Measurements from ENCODE around the gene PCNT.

The PCNT gene

GRCh38 chr21:46334351-46335140 lies 10.6 kb downstream of the PCNT start:
- no peak for DNase-seq (ENCODE audit: low read depth)

- no peak for DNase-seq (ENCODE audit: low read depth)
These were observed 12.6 kb downstream of the PCNT start for GRCh38 chr21:46336603-46337002.

GRCh38 chr21:46340998-46341397 lies 17.0 kb downstream of the PCNT start:
- DNase-seq (ENCODE audit: low read depth): no peak

GRCh38 chr21:46344219-46344915 lies 20.4 kb downstream of the PCNT start:
- no peak for DNase-seq (ENCODE audit: low read depth)

- no peak for DNase-seq (ENCODE audit: low read depth)
These were observed 21.9 kb downstream of the PCNT start for GRCh38 chr21:46345861-46346260.

- DNase-seq (ENCODE audit: low read depth): no peak
These were observed 22.6 kb downstream of the PCNT start for GRCh38 chr21:46346296-46347202.

GRCh38 chr21:46347203-46347550 lies 23.2 kb downstream of the PCNT start:
- no peak for DNase-seq (ENCODE audit: low read depth)

- no peak for DNase-seq (ENCODE audit: low read depth)
These were observed 23.9 kb downstream of the PCNT start for GRCh38 chr21:46347791-46348381.

GRCh38 chr21:46349134-46349760 lies 25.3 kb downstream of the PCNT start:
- no peak for DNase-seq (ENCODE audit: low read depth)

GRCh38 chr21:46350571-46350970 lies 26.6 kb downstream of the PCNT start:
- no peak for DNase-seq (ENCODE audit: low read depth)

- no peak for DNase-seq (ENCODE audit: low read depth)
These were observed 27.0 kb downstream of the PCNT start for GRCh38 chr21:46350981-46351380.

- no peak for DNase-seq (ENCODE audit: low read depth)
These were observed 27.7 kb downstream of the PCNT start for GRCh38 chr21:46351476-46352163.

GRCh38 chr21:46352164-46352515 lies 28.2 kb downstream of the PCNT start:
- DNase-seq (ENCODE audit: low read depth): no peak

- DNase-seq (ENCODE audit: low read depth): no peak
These were observed 29.0 kb downstream of the PCNT start for GRCh38 chr21:46352913-46353312.

- DNase-seq (ENCODE audit: low read depth): no peak
These were observed 30.1 kb downstream of the PCNT start for GRCh38 chr21:46354046-46354445.

GRCh38 chr21:46354518-46354917 lies 30.6 kb downstream of the PCNT start:
- DNase-seq (ENCODE audit: low read depth): no peak

GRCh38 chr21:46355161-46356004 lies 31.4 kb downstream of the PCNT start:
- DNase-seq (ENCODE audit: low read depth): no peak

- no peak for DNase-seq (ENCODE audit: low read depth)
These were observed 32.0 kb downstream of the PCNT start for GRCh38 chr21:46356005-46356338.

- no peak for DNase-seq (ENCODE audit: low read depth)
These were observed 32.8 kb downstream of the PCNT start for GRCh38 chr21:46356494-46357334.

GRCh38 chr21:46357335-46357604 lies 33.3 kb downstream of the PCNT start:
- DNase-seq (ENCODE audit: low read depth): no peak
